ENCODE data around the gene OSBPL5. TPM values are rescaled to one million over a fixed set of nuclear protein-coding genes. Genes with fewer than 3 reads are reported as not detected.

The OSBPL5 gene
- total RNA-seq, 1 experiment from 2014 or later, result 16.1 TPM

- DNase-seq, result no peak
- Histone ChIP-seq H3K23me2 (ENCODE audit: insufficient read length, low read depth, low read length, poor library complexity, severe bottlenecking) (no peaks in the 10 kb centered on the region), H3K18ac (ENCODE audit: insufficient read length, low read depth, low read length) (no peak overlapping the region), H2BK12ac (ENCODE audit: insufficient read length, low read depth, low read length) (no peak overlapping the region), H3K4me2 (ENCODE audit: insufficient read depth, insufficient read length, low read length) (no peak overlapping the region), H3K79me1 (ENCODE audit: insufficient read depth, low read depth, low read length, poor library complexity, severe bottlenecking) (no peaks in the 10 kb centered on the region), H3K79me2 (ENCODE audit: insufficient read depth, low read length) (no peaks in the 10 kb centered on the region), H3K4ac (ENCODE audit: low read depth, low read length) (no peak overlapping the region), H2BK15ac (ENCODE audit: low read depth, low read length) (no peak overlapping the region), H4K8ac (replicated peaks; ENCODE audit: insufficient read length, low read depth, low read length) (no peak overlapping the region), H4K20me1 (ENCODE audit: control insufficient read depth, insufficient read depth, insufficient read length) (no peaks in the 10 kb centered on the region), H2BK5ac (ENCODE audit: insufficient read length, low read length) (no peak overlapping the region), H3K4me1 (ENCODE audit: insufficient read depth, low read length) (no peaks in the 10 kb centered on the region; the same call in 1 of the 2 replicates), H3T11ph (ENCODE audit: low read length) (no peak overlapping the region), H3K27me3 (ENCODE audit: insufficient read depth, low read length) (no peaks in the 10 kb centered on the region), H3K56ac (ENCODE audit: insufficient read length, low read depth, low read length) (no peak overlapping the region), H4K5ac (ENCODE audit: insufficient read length, low read depth, low read length) (no peak overlapping the region), H3K9ac (ENCODE audit: extremely low read depth, insufficient read length, low read length) (no peak overlapping the region), H3K9me3 (ENCODE audit: control insufficient read depth, low read depth, low read length) (no peaks in the 10 kb centered on the region), H2BK20ac (ENCODE audit: low read depth, low read length, poor library complexity, severe bottlenecking) (no peak overlapping the region), H2AFZ (ENCODE audit: low read length) (no peak overlapping the region), H2AK5ac (ENCODE audit: insufficient read length, low read length) (no peak overlapping the region), H3K14ac (ENCODE audit: insufficient read depth, low read length) (no peak overlapping the region; the same call in 1 of the 2 replicates), H3K23ac (ENCODE audit: insufficient read length, low read depth, low read length) (no peak overlapping the region), H3K27ac (ENCODE audit: insufficient read length, low read depth, low read length) (no peak overlapping the region), H4K91ac (ENCODE audit: insufficient read length, low read depth, low read length) (no peak overlapping the region), H2BK120ac (ENCODE audit: low read depth, low read length, poor library complexity, severe bottlenecking) (no peak overlapping the region)
- no peaks in the 10 kb centered on the region for H3K9me3 Mint-ChIP-seq
- H3K36me3 Mint-ChIP-seq (ENCODE audit: insufficient read depth in 1 of 3, low read depth in 3 of 3), result no peaks in the 10 kb centered on the region; a peak in 1 of 7 replicates
- no peaks in the 10 kb centered on the region; the same call in 1 of the 2 replicates for H3K27me3 Mint-ChIP-seq (ENCODE audit: low read depth)
- WGBS (ENCODE audit: extremely low coverage, insufficient read length, low lambda C conversion rate), result no CpG with 5 or more reads among the region's 17 CpGs
- TF ChIP-seq, protein P1, sequence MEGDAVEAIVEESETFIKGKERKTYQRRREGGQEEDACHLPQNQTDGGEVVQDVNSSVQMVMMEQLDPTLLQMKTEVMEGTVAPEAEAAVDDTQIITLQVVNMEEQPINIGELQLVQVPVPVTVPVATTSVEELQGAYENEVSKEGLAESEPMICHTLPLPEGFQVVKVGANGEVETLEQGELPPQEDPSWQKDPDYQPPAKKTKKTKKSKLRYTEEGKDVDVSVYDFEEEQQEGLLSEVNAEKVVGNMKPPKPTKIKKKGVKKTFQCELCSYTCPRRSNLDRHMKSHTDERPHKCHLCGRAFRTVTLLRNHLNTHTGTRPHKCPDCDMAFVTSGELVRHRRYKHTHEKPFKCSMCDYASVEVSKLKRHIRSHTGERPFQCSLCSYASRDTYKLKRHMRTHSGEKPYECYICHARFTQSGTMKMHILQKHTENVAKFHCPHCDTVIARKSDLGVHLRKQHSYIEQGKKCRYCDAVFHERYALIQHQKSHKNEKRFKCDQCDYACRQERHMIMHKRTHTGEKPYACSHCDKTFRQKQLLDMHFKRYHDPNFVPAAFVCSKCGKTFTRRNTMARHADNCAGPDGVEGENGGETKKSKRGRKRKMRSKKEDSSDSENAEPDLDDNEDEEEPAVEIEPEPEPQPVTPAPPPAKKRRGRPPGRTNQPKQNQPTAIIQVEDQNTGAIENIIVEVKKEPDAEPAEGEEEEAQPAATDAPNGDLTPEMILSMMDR (conservative IDR thresholded peaks at IDR 0.05), result no peak
- H3K4me1 Mint-ChIP-seq, result peaks cover 9 to 24% of the 10 kb centered on the region in 2 experiments
- no peak overlapping the region for H3K4me3 Mint-ChIP-seq
- no peak overlapping the region for H3K27ac Mint-ChIP-seq
These were observed 27.5 kb downstream of the OSBPL5 start for GRCh38 chr11:3137486-3138177.
